Mesothelial cell of epicardium (in vitro differentiated cells): ENCODE measurements around the gene ESRRG. TPM values are rescaled to one million over a fixed set of nuclear protein-coding genes. Genes with fewer than 3 reads are reported as not detected.
"Not testable (repeated sequence)": the region's sequence is repeated elsewhere in the genome, so short reads cannot be mapped to it uniquely, and the experiment has no call there.

Experiments used
- DNase-seq, 2 experiments: peaks; one replicate each; pipeline ENCODE4 v3.0.0; 2021; ENCODE audit warnings: low spot score in 2 of 2; ENCODE audit not compliant: unreplicated experiment in 2 of 2
- H3K27ac Mint-ChIP-seq: 2 replicates; pipeline ENCODE4 v1.8.0; 2021; ENCODE audit warnings: mixed read lengths
- H3K27me3 Mint-ChIP-seq: 2 replicates; pipeline ENCODE4 v1.8.0; 2021; ENCODE audit warnings: low read depth, mixed read lengths
- H3K36me3 Mint-ChIP-seq: 2 replicates; pipeline ENCODE4 v1.8.0; 2021; ENCODE audit warnings: mixed read lengths
- H3K4me1 Mint-ChIP-seq: 2 replicates; pipeline ENCODE4 v1.8.0; 2021; ENCODE audit warnings: mixed read lengths
- H3K4me3 Mint-ChIP-seq: 2 replicates; pipeline ENCODE4 v1.8.0; 2021; ENCODE audit warnings: mild to moderate bottlenecking, moderate library complexity, mixed read lengths
- H3K9me3 Mint-ChIP-seq: 2 replicates; pipeline ENCODE4 v1.8.0; 2021; ENCODE audit warnings: mixed read lengths
- CTCF ChIP-seq: fragments of 200-600 bp; sonication (generic); IDR thresholded peaks from one replicate; pipeline ENCODE4 v1.5.0; 2021; ENCODE audit warnings: antibody characterized with exemption; ENCODE audit not compliant: unreplicated experiment
- total RNA-seq: library from RNA; stranded (reverse); gene quantifications from 3 replicates; pipeline ENCODE4 v1.2.1, GENCODE V29; 2021

ESRRG gene
- total RNA-seq, 1 donor from 2014 or later, result 11.0 TPM

DNA sequence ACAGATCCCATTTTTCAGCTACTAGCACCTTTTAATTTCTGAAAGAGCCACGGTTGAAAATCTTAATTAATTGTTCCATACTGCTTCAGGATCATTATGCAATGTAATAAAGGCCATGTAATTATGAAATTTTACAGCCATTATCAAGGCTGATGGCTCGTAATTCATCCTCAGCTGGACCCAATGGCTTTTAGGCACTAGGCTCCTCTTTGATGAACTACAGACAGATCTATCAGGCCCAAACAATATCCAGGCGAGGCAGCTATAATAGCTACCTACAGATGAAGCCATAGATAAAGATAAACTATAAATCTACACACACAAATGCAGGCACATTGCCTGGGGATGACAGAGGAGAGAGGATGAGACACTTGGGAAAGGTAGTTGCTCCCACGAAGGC, 189.5 kb downstream of the ESRRG start:
- Mint-ChIP-seq H3K4me1 (peaks cover 56% of the 10 kb centered on the region), H3K27ac (peak overlapping the region; percentile 27)

GRCh38 chr1:216532251-216532798, 190.9 kb downstream of the ESRRG start:
- no peak for TF ChIP-seq CTCF
- H3K9me3 Mint-ChIP-seq, result peaks cover 7% of the 10 kb centered on the region

More for the DNA sequence above, 189.5 kb downstream of the ESRRG start:
- no peak for DNase-seq
- Mint-ChIP-seq H3K36me3 (no peaks in the 10 kb centered on the region), H3K27me3 (no peaks in the 10 kb centered on the region), H3K4me3 (no peak overlapping the region), H3K9me3 (peaks cover 3% of the 10 kb centered on the region)
- TF ChIP-seq CTCF, result no peak

GRCh38 chr1:216531263-216532239, 191.7 kb downstream of the ESRRG start:
- peak overlapping the region; percentile 95 for H3K27ac Mint-ChIP-seq
- peaks cover 56% of the 10 kb centered on the region for H3K4me1 Mint-ChIP-seq

More at GRCh38 chr1:216532251-216532798, 190.9 kb downstream of the ESRRG start:
- H3K4me1 Mint-ChIP-seq, result peaks cover 56% of the 10 kb centered on the region
- H3K4me3 Mint-ChIP-seq, result no peak overlapping the region
- no peak overlapping the region for H3K27ac Mint-ChIP-seq
- DNase-seq, result no peak
- no peaks in the 10 kb centered on the region for H3K27me3 Mint-ChIP-seq
- peaks cover 4% of the 10 kb centered on the region for H3K36me3 Mint-ChIP-seq

DNA sequence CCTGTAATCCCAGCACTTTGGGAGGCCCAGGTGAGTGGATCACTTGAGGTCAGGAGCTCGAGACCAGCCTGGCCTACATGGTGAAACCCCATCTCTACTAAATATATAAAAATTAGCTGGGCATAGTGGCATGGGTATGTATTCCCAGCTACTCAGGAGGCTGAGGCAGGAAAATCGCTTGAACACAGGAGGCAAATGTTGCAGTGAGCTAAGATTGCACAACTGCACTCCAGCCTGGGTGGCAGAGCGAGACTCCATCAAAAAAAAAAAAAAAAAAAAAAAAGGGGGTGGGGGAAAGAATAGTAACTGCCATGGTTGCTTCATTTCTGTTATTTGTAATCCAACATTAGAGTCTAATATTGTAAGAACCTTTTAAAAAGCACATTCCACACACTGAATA, 193.4 kb downstream of the ESRRG start:
- H3K4me3 Mint-ChIP-seq, H3K27ac Mint-ChIP-seq, DNase-seq, H3K27me3 Mint-ChIP-seq: not testable (repeated sequence)
- Mint-ChIP-seq H3K9me3 (peaks cover 11% of the 10 kb centered on the region), H3K36me3 (peaks cover 10% of the 10 kb centered on the region), H3K4me1 (peaks cover 50% of the 10 kb centered on the region)

More at GRCh38 chr1:216531263-216532239, 191.7 kb downstream of the ESRRG start:
- H3K36me3 Mint-ChIP-seq, result peaks cover 6% of the 10 kb centered on the region
- peaks cover 9% of the 10 kb centered on the region for H3K9me3 Mint-ChIP-seq
- peak overlapping the region; percentile 64 for H3K4me3 Mint-ChIP-seq
- DNase-seq, result no peak
- TF ChIP-seq CTCF, result no peak
- H3K27me3 Mint-ChIP-seq, result no peaks in the 10 kb centered on the region

GRCh38 chr1:216528816-216529215, 194.4 kb downstream of the ESRRG start:
- Mint-ChIP-seq H3K4me3 (no peak overlapping the region), H3K27me3 (no peaks in the 10 kb centered on the region), H3K36me3 (peaks cover 10% of the 10 kb centered on the region), H3K4me1 (peaks cover 45% of the 10 kb centered on the region), H3K9me3 (peaks cover 11% of the 10 kb centered on the region), H3K27ac (peak overlapping the region; percentile 51)
- no peak for DNase-seq
- TF ChIP-seq CTCF, result no peak
